ENCODE data around the gene POLR2B. TPM values are rescaled to one million over a fixed set of nuclear protein-coding genes. Genes with fewer than 3 reads are reported as not detected.
A peak's percentile ranks its signal among the peaks of the same experiment; 100 is the strongest.

The POLR2B gene
- total RNA-seq, 1 donor from 2014 or later, result 290 TPM

GRCh38 chr4:56979421-56980072 is 851 bp downstream of the POLR2B start:
- Histone ChIP-seq H3F3A (ENCODE audit: low read depth) (peaks cover 15% of the 10 kb centered on the region), H3K4me2 (peak overlapping the region; percentile 91), H3K4me3 (peak overlapping the region; percentile 71), H3K27ac (peak overlapping the region; percentile 90), H2AFZ (replicated peaks) (no peak overlapping the region), H3K36me3 (no peaks in the 10 kb centered on the region), H3K27me3 (no peaks in the 10 kb centered on the region), H3K9me3 (ENCODE audit: low read depth) (no peaks in the 10 kb centered on the region), H3K4me1 (peaks cover 13% of the 10 kb centered on the region), H4K20me1 (ENCODE audit: low read depth) (peaks cover 68% of the 10 kb centered on the region), H3K9ac (peak overlapping the region; percentile 66), H3K79me2 (ENCODE audit: low read depth) (peaks cover 84% of the 10 kb centered on the region)
- TF ChIP-seq EZH2phosphoT487 (IDR thresholded peaks at IDR 0.05), result no peak
- no peak for TF ChIP-seq EZH2 (IDR thresholded peaks at IDR 0.05)
- no peak for TF ChIP-seq CTCF (IDR thresholded peaks at IDR 0.05)
- DNase-seq (ENCODE audit: low spot score), result peak; percentile 37
- peaks cover 6% of the 10 kb centered on the region for H3K36me3 Mint-ChIP-seq
- peak overlapping the region; percentile 100 for H3K4me3 Mint-ChIP-seq
- peaks cover 8% of the 10 kb centered on the region for H3K27me3 Mint-ChIP-seq (ENCODE audit: insufficient read depth, low read depth)
- H3K4me1 Mint-ChIP-seq, result peaks cover 24% of the 10 kb centered on the region
- no peaks in the 10 kb centered on the region for H3K9me3 Mint-ChIP-seq
- H3K27ac Mint-ChIP-seq, result peak overlapping the region; percentile 79

- peaks cover 18% of the 10 kb centered on the region for H3K4me1 Mint-ChIP-seq
- no peak overlapping the region for H3K4me3 ChIP-seq
- no peaks in the 10 kb centered on the region for H3K9me3 ChIP-seq (ENCODE audit: low read depth)
- no peak overlapping the region for H3K4me2 ChIP-seq
- no peaks in the 10 kb centered on the region for H3K36me3 ChIP-seq
- peaks cover 68% of the 10 kb centered on the region for H4K20me1 ChIP-seq (ENCODE audit: low read depth)
- no peaks in the 10 kb centered on the region for H3K27me3 ChIP-seq
- no peak overlapping the region for H3K27ac Mint-ChIP-seq
- H3K27ac ChIP-seq, result no peak overlapping the region
- no peaks in the 10 kb centered on the region for H3K9me3 Mint-ChIP-seq
- H3K79me2 ChIP-seq (ENCODE audit: low read depth), result peaks cover 84% of the 10 kb centered on the region
- peaks cover 6% of the 10 kb centered on the region for H3K4me1 ChIP-seq
- no peak for DNase-seq (ENCODE audit: low spot score)
- peaks cover 2% of the 10 kb centered on the region for H3K27me3 Mint-ChIP-seq (ENCODE audit: insufficient read depth, low read depth)
- TF ChIP-seq EZH2phosphoT487 (IDR thresholded peaks at IDR 0.05) (no peak), EZH2 (IDR thresholded peaks at IDR 0.05) (no peak), CTCF (IDR thresholded peaks at IDR 0.05) (no peak)
- H3F3A ChIP-seq (ENCODE audit: low read depth), result peaks cover 15% of the 10 kb centered on the region
- peaks cover 4% of the 10 kb centered on the region for H3K36me3 Mint-ChIP-seq
- H2AFZ ChIP-seq (replicated peaks), result no peak overlapping the region
- H3K9ac ChIP-seq, result no peak overlapping the region
- no peak overlapping the region for H3K4me3 Mint-ChIP-seq
Observed at GRCh38 chr4:56981795-56982201, 3.1 kb downstream of the POLR2B start.

- no peak overlapping the region for H3K4me3 Mint-ChIP-seq
- H3K36me3 Mint-ChIP-seq, result peaks cover 19% of the 10 kb centered on the region
- no peaks in the 10 kb centered on the region for H3F3A ChIP-seq (ENCODE audit: low read depth)
- no peaks in the 10 kb centered on the region for H3K27me3 Mint-ChIP-seq (ENCODE audit: insufficient read depth, low read depth)
- H3K4me2 ChIP-seq, result no peak overlapping the region
- H4K20me1 ChIP-seq (ENCODE audit: low read depth), result peaks cover 76% of the 10 kb centered on the region
- no peak overlapping the region for H2AFZ ChIP-seq (replicated peaks)
- H3K9me3 ChIP-seq (ENCODE audit: low read depth), result no peaks in the 10 kb centered on the region
- H3K9me3 Mint-ChIP-seq, result no peaks in the 10 kb centered on the region
- H3K9ac ChIP-seq, result no peak overlapping the region
- TF ChIP-seq EZH2phosphoT487 (IDR thresholded peaks at IDR 0.05) (no peak), EZH2 (IDR thresholded peaks at IDR 0.05) (no peak)
- no peak overlapping the region for H3K27ac Mint-ChIP-seq
- no peaks in the 10 kb centered on the region for H3K4me1 ChIP-seq
- peaks cover 91% of the 10 kb centered on the region for H3K79me2 ChIP-seq (ENCODE audit: low read depth)
- peaks cover 7% of the 10 kb centered on the region for H3K4me1 Mint-ChIP-seq
- H3K27me3 ChIP-seq, result no peaks in the 10 kb centered on the region
- H3K4me3 ChIP-seq, result no peak overlapping the region
- DNase-seq (ENCODE audit: low spot score), result no peak
- no peak overlapping the region for H3K27ac ChIP-seq
- H3K36me3 ChIP-seq, result no peaks in the 10 kb centered on the region
Observed at GRCh38 chr4:56986192-56986591, 7.5 kb downstream of the POLR2B start.

- Histone ChIP-seq H3F3A (ENCODE audit: low read depth) (no peaks in the 10 kb centered on the region), H2AFZ (replicated peaks) (no peak overlapping the region), H3K4me1 (no peaks in the 10 kb centered on the region), H4K20me1 (ENCODE audit: low read depth) (peaks cover 73% of the 10 kb centered on the region), H3K27ac (no peak overlapping the region), H3K4me2 (no peak overlapping the region), H3K27me3 (no peaks in the 10 kb centered on the region), H3K9me3 (ENCODE audit: low read depth) (no peaks in the 10 kb centered on the region), H3K9ac (no peak overlapping the region), H3K36me3 (peaks cover 4% of the 10 kb centered on the region), H3K4me3 (no peak overlapping the region), H3K79me2 (ENCODE audit: low read depth) (peaks cover 90% of the 10 kb centered on the region)
- no peak for DNase-seq (ENCODE audit: low spot score)
- H3K27me3 Mint-ChIP-seq (ENCODE audit: insufficient read depth, low read depth), result no peaks in the 10 kb centered on the region
- no peak overlapping the region for H3K4me3 Mint-ChIP-seq
- H3K27ac Mint-ChIP-seq, result no peak overlapping the region
- peaks cover 26% of the 10 kb centered on the region for H3K36me3 Mint-ChIP-seq
- TF ChIP-seq CTCF (IDR thresholded peaks at IDR 0.05) (no peak), EZH2 (IDR thresholded peaks at IDR 0.05) (no peak), EZH2phosphoT487 (IDR thresholded peaks at IDR 0.05) (no peak)
- peaks cover 2% of the 10 kb centered on the region for H3K4me1 Mint-ChIP-seq
- no peaks in the 10 kb centered on the region for H3K9me3 Mint-ChIP-seq
Observed at GRCh38 chr4:56986952-56987351, 8.3 kb downstream of the POLR2B start.

All from neural progenitor cell (in vitro differentiated cells).